OCI-LY3 (cell line): Measurements from ENCODE around the gene ERH.

Experiments used
- EZH2phosphoT487 ChIP-seq: fragments of 200-600 bp; shearing (Covaris generic); IDR thresholded peaks from 2 replicates; pipeline ENCODE4 v1.6.1; 2018; ENCODE audit warnings: antibody characterized with exemption, mixed run types, low read depth
- TF ChIP-seq, protein P1 (sequence below): fragments of 200-600, 300-600 bp; sonication (generic); IDR thresholded peaks from 2 replicates; pipeline ENCODE4 v1.5.1; 2014; ENCODE audit warnings: antibody characterized with exemption, low read length, low read depth

DNA sequence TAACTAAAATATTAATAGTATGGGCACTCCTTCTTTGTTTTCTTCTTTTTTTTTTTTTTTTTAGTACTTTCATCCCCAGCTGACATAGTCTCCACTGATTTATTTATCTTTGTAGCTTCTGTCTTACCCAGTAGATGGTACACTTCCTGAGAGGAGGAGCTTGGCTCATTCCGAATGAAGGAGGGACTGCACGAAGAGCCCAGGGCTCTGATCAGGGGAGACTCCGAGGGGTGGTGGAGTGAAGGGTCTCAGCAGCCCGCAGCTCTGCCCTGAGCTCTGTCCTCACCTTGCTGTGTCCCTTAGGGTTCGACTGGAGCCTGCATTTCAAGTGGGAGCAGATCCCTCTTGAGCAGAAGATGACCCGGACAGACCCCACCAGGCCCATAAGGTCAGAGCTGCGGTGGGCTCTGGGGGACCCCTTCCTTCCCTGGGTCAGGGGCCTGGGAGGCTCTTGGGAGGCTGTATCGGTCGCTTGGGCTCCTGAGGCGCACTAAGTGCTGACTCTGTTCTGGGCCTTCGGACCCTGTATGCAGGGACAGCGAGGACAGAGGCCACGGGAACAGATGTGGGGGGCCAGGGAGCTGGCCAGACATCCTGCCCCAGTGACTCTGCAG is 65.2 kb downstream of the ERH start:
- TF ChIP-seq, protein P1, sequence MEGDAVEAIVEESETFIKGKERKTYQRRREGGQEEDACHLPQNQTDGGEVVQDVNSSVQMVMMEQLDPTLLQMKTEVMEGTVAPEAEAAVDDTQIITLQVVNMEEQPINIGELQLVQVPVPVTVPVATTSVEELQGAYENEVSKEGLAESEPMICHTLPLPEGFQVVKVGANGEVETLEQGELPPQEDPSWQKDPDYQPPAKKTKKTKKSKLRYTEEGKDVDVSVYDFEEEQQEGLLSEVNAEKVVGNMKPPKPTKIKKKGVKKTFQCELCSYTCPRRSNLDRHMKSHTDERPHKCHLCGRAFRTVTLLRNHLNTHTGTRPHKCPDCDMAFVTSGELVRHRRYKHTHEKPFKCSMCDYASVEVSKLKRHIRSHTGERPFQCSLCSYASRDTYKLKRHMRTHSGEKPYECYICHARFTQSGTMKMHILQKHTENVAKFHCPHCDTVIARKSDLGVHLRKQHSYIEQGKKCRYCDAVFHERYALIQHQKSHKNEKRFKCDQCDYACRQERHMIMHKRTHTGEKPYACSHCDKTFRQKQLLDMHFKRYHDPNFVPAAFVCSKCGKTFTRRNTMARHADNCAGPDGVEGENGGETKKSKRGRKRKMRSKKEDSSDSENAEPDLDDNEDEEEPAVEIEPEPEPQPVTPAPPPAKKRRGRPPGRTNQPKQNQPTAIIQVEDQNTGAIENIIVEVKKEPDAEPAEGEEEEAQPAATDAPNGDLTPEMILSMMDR: no peak
- no peak for TF ChIP-seq EZH2phosphoT487
